H1 (cell line): ENCODE results near the gene SPAG4. TPM values are rescaled to one million over a fixed set of nuclear protein-coding genes. Genes with fewer than 3 reads are reported as not detected.

Experiments
- CHD1 ChIP-seq: IDR thresholded peaks from 2 replicates; pipeline ENCODE4 v1.6.1; 2012; ENCODE audit warnings: low read depth, low read length, improper control_type of control experiment
- CHD2 ChIP-seq: IDR thresholded peaks from 2 replicates; pipeline ENCODE4 v1.6.1; 2012; ENCODE audit warnings: low read length, improper control_type of control experiment
- GTF2F1 ChIP-seq: IDR thresholded peaks from 2 replicates; pipeline ENCODE4 v1.6.1; 2012; ENCODE audit warnings: low read depth, low read length, improper control_type of control experiment, borderline replicate concordance
- NANOG ChIP-seq: IDR thresholded peaks from 2 replicates; pipeline ENCODE4 v1.6.1; 2011; ENCODE audit warnings: low read length, low read depth, mild to moderate bottlenecking, inconsistent platforms; ENCODE audit not compliant: insufficient read depth, poor library complexity, severe bottlenecking
- POLR2AphosphoS5 ChIP-seq: IDR thresholded peaks from 2 replicates; pipeline ENCODE4 v1.6.1; 2011; ENCODE audit warnings: low read depth, low read length
- RXRA ChIP-seq: IDR thresholded peaks from 2 replicates; pipeline ENCODE4 v1.6.1; 2011; ENCODE audit warnings: low read depth, mild to moderate bottlenecking, low read length, moderate library complexity; ENCODE audit not compliant: insufficient read depth
- TCF12 ChIP-seq: IDR thresholded peaks from 2 replicates; pipeline ENCODE4 v1.6.1; 2011; ENCODE audit warnings: low read depth, mild to moderate bottlenecking, low read length
- polyA plus RNA-seq, 7 experiments: library from polyadenylated mRNA; depleted of rRNA in 3 of 7; stranded (reverse) in 5 of 7; unstranded in 2 of 7; fragments of >200 nt in 5 of 7; fragments of 200-250 nt in 2 of 7; gene quantifications; 1 replicate in 5 of 7; 2 replicates in 1 of 7; 4 replicates in 1 of 7; pipeline versions ENCODE4 v1.2.1 to v1.2.3, GENCODE V29; 2011 to 2013; ENCODE audit warnings: missing spikeins in 2 of 7, mixed read lengths in 2 of 7
- total RNA-seq: library from RNA; stranded (reverse); fragmentation: NEBNext Ultra II Directional; extraction: Animal tissue kit (Norgen Biotek cat#: 25700); gene quantifications from 2 replicates; pipeline ENCODE4 v1.2.1, GENCODE V29; 2021
- TF ChIP-seq, protein P1 (sequence below): fragments of 300-600 bp; sonication (generic); IDR thresholded peaks from 2 replicates; pipeline ENCODE4 v1.7.1; 2012; ENCODE audit warnings: low read length, moderate library complexity, mild to moderate bottlenecking, inconsistent platforms; ENCODE audit not compliant: insufficient replicate concordance

SPAG4 gene
- total and polyA plus RNA-seq, 2 of the 8 experiments (the other 6 are each of a cell fraction or from before 2014, with no cell fraction given) = 2.4 to 6.0 TPM

- TF ChIP-seq, protein P1, sequence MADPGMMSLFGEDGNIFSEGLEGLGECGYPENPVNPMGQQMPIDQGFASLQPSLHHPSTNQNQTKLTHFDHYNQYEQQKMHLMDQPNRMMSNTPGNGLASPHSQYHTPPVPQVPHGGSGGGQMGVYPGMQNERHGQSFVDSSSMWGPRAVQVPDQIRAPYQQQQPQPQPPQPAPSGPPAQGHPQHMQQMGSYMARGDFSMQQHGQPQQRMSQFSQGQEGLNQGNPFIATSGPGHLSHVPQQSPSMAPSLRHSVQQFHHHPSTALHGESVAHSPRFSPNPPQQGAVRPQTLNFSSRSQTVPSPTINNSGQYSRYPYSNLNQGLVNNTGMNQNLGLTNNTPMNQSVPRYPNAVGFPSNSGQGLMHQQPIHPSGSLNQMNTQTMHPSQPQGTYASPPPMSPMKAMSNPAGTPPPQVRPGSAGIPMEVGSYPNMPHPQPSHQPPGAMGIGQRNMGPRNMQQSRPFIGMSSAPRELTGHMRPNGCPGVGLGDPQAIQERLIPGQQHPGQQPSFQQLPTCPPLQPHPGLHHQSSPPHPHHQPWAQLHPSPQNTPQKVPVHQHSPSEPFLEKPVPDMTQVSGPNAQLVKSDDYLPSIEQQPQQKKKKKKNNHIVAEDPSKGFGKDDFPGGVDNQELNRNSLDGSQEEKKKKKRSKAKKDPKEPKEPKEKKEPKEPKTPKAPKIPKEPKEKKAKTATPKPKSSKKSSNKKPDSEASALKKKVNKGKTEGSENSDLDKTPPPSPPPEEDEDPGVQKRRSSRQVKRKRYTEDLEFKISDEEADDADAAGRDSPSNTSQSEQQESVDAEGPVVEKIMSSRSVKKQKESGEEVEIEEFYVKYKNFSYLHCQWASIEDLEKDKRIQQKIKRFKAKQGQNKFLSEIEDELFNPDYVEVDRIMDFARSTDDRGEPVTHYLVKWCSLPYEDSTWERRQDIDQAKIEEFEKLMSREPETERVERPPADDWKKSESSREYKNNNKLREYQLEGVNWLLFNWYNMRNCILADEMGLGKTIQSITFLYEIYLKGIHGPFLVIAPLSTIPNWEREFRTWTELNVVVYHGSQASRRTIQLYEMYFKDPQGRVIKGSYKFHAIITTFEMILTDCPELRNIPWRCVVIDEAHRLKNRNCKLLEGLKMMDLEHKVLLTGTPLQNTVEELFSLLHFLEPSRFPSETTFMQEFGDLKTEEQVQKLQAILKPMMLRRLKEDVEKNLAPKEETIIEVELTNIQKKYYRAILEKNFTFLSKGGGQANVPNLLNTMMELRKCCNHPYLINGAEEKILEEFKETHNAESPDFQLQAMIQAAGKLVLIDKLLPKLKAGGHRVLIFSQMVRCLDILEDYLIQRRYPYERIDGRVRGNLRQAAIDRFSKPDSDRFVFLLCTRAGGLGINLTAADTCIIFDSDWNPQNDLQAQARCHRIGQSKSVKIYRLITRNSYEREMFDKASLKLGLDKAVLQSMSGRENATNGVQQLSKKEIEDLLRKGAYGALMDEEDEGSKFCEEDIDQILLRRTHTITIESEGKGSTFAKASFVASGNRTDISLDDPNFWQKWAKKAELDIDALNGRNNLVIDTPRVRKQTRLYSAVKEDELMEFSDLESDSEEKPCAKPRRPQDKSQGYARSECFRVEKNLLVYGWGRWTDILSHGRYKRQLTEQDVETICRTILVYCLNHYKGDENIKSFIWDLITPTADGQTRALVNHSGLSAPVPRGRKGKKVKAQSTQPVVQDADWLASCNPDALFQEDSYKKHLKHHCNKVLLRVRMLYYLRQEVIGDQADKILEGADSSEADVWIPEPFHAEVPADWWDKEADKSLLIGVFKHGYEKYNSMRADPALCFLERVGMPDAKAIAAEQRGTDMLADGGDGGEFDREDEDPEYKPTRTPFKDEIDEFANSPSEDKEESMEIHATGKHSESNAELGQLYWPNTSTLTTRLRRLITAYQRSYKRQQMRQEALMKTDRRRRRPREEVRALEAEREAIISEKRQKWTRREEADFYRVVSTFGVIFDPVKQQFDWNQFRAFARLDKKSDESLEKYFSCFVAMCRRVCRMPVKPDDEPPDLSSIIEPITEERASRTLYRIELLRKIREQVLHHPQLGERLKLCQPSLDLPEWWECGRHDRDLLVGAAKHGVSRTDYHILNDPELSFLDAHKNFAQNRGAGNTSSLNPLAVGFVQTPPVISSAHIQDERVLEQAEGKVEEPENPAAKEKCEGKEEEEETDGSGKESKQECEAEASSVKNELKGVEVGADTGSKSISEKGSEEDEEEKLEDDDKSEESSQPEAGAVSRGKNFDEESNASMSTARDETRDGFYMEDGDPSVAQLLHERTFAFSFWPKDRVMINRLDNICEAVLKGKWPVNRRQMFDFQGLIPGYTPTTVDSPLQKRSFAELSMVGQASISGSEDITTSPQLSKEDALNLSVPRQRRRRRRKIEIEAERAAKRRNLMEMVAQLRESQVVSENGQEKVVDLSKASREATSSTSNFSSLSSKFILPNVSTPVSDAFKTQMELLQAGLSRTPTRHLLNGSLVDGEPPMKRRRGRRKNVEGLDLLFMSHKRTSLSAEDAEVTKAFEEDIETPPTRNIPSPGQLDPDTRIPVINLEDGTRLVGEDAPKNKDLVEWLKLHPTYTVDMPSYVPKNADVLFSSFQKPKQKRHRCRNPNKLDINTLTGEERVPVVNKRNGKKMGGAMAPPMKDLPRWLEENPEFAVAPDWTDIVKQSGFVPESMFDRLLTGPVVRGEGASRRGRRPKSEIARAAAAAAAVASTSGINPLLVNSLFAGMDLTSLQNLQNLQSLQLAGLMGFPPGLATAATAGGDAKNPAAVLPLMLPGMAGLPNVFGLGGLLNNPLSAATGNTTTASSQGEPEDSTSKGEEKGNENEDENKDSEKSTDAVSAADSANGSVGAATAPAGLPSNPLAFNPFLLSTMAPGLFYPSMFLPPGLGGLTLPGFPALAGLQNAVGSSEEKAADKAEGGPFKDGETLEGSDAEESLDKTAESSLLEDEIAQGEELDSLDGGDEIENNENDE = no peak
- no peak for TF ChIP-seq RXRA
- TF ChIP-seq CHD1 = no peak
- no peak for TF ChIP-seq TCF12
- TF ChIP-seq POLR2AphosphoS5 = peak; percentile 68
- TF ChIP-seq NANOG = no peak
- TF ChIP-seq GTF2F1 = no peak
- TF ChIP-seq CHD2 = 0 out of 2 replicates have a peak, but pooled peaks have one; percentile 9
Measured at GRCh38 chr20:35619196-35620095, 3.8 kb downstream of the SPAG4 start (continued).
